Astrocyte of the cerebellum (primary cell): ENCODE results near the gene CCDC183.

Experiments used
- DNase-seq: peaks from one replicate; pipeline ENCODE4 v3.0.0-alpha.2; 2011; ENCODE audit warnings: low read depth
- H3K4me3 ChIP-seq: 2 replicates; pipeline ENCODE4 v1.5.1; 2011; ENCODE audit warnings: mild to moderate bottlenecking, low read depth, low read length, moderate library complexity
- CTCF ChIP-seq: IDR thresholded peaks from 2 replicates; pipeline ENCODE4 v1.5.1; 2012; ENCODE audit warnings: low read length, low read depth, moderate library complexity, mild to moderate bottlenecking; ENCODE audit errors: missing control alignments
- in situ Hi-C: cut with HindIII; loops from 2 replicates; pipeline ENCODE4 v1.10.0; 2017; ENCODE audit warnings: low sequenced_read_pairs

CCDC183 gene

GRCh38 chr9:136796238-136796774 is at the start of gene CCDC183:
Gene CCDC183, plus strand, starts transcription at chr9:136796338. Its CDS starts 60 bp downstream, at chr9:136796398.
- no peak within 1 kb of the TSS for H3K4me3 ChIP-seq
- in situ Hi-C loops, result loop anchor here (25.0 kb wide), 1 partner anchor 241 kb away; the partner anchor contains the start of genes ABCA2, FUT7 and NPDC1
- TF ChIP-seq CTCF, result no peak
- no peak for DNase-seq

- no peak overlapping the region for H3K4me3 ChIP-seq
- in situ Hi-C loops, result no loop called here
- DNase-seq, result no peak
- TF ChIP-seq CTCF, result no peak
These were observed 49.5 kb upstream of the CCDC183 start for GRCh38 chr9:136746621-136747020.

- H3K4me3 ChIP-seq, result no peak overlapping the region
- in situ Hi-C loops, result no loop called here
- TF ChIP-seq CTCF, result no peak
- DNase-seq, result no peak
These were observed 48.7 kb upstream of the CCDC183 start for GRCh38 chr9:136747161-136748060.

GRCh38 chr9:136748201-136748600 is 47.9 kb upstream of the CCDC183 start, which contains the start of gene LCN6:
Gene LCN6, minus strand, starts transcription at chr9:136748525. Its CDS starts 42 bp downstream, at chr9:136748483.
- DNase-seq, result no peak
- no peak for TF ChIP-seq CTCF
- in situ Hi-C loops, result no loop called here
- H3K4me3 ChIP-seq, result no peak within 1 kb of the TSS

GRCh38 chr9:136748666-136749611 is 47.2 kb upstream of the CCDC183 start:
- in situ Hi-C loops, result no loop called here
- no peak overlapping the region for H3K4me3 ChIP-seq
- TF ChIP-seq CTCF, result no peak
- DNase-seq, result no peak

- DNase-seq, result no peak
- in situ Hi-C loops, result no loop called here
- TF ChIP-seq CTCF, result no peak
- H3K4me3 ChIP-seq, result no peak overlapping the region
These were observed 45.6 kb upstream of the CCDC183 start for GRCh38 chr9:136750526-136750925.
